ENCODE measurements around the gene DTWD1. TPM values are rescaled to one million over a fixed set of nuclear protein-coding genes. Genes with fewer than 3 reads are reported as not detected.
"Not testable (repeated sequence)": the region's sequence is repeated elsewhere in the genome, so short reads cannot be mapped to it uniquely, and the experiment has no call there.

DTWD1 gene
- total and polyA plus RNA-seq, 2 donors (not counting 3 experiments of a cell fraction or from before 2014, with no cell fraction given): 4.6 to 20.1 TPM

- Histone ChIP-seq H3K4me1 (ENCODE audit: control insufficient read depth, extremely low read depth, insufficient read depth, low read length) (no peaks in the 10 kb centered on the region), H3K79me2 (ENCODE audit: control insufficient read depth, insufficient read depth, low read length) (no peaks in the 10 kb centered on the region), H3K27ac (ENCODE audit: insufficient read depth, low read depth, low read length) (no peak overlapping the region), H3K36me3 (ENCODE audit: control insufficient read depth in 2 of 2, extremely low read depth in 1 of 2, insufficient read depth in 2 of 2, low read length in 2 of 2) (no peaks in the 10 kb centered on the region), H3K9me3 (replicated peaks; ENCODE audit: control insufficient read depth, insufficient read depth, low read length) (no peaks in the 10 kb centered on the region), H3K27me3 (ENCODE audit: control insufficient read depth in 2 of 2, insufficient read depth in 2 of 2, low read length in 2 of 2) (no peaks in the 10 kb centered on the region), H3K4me3 (replicated peaks in 1 of 3; ENCODE audit: insufficient read depth in 1 of 3, low read depth in 1 of 3, low read length in 3 of 3) (no peak overlapping the region), H3K4me2 (ENCODE audit: insufficient read depth, low read length) (no peak overlapping the region), H2AFZ (ENCODE audit: low read depth, low read length) (no peak overlapping the region), H3K9me1 (replicated peaks; ENCODE audit: control insufficient read depth, extremely low read depth, insufficient read depth, low read length) (no peaks in the 10 kb centered on the region), H4K20me1 (replicated peaks; ENCODE audit: control insufficient read depth, extremely low read depth, insufficient read depth, low read length) (no peaks in the 10 kb centered on the region), H3K9ac (replicated peaks; ENCODE audit: extremely low read depth, insufficient read depth, low read length) (no peak overlapping the region)
- DNase-seq (ENCODE audit: low read depth, low spot score): no peak
- FAIRE-seq: no peak
- intact Hi-C loops (cut with micrococcal nuclease) (no loop called here), dilution Hi-C loops (cut with MboI; ENCODE audit: extremely low pct_ligation_motif_present, low sequenced_read_pairs) (no loop called here)
- TF ChIP-seq GATA2 (IDR thresholded peaks at IDR 0.05; ENCODE audit: insufficient read depth, insufficient read length, low read depth, low read length) (no peak), MAX (IDR thresholded peaks at IDR 0.05; ENCODE audit: insufficient read depth, insufficient read length) (no peak), EZH2 (IDR thresholded peaks at IDR 0.05; ENCODE audit: borderline replicate concordance, low read depth, low read length, severe bottlenecking) (no peak), JUN (IDR thresholded peaks at IDR 0.05; ENCODE audit: borderline replicate concordance, insufficient read depth, insufficient read length, low read depth) (no peak), POLR2A (IDR thresholded peaks at IDR 0.05; ENCODE audit: low read depth, low read length) (no peak), MYC (IDR thresholded peaks at IDR 0.05; ENCODE audit: low read depth, low read length) (no peak), FOS (IDR thresholded peaks at IDR 0.05; ENCODE audit: borderline replicate concordance, insufficient read depth, low read length) (no peak), CTCF (IDR thresholded peaks at IDR 0.05; ENCODE audit: extremely low read depth in 1 of 2, insufficient read depth in 1 of 2, low read depth in 1 of 2, low read length in 2 of 2) (no peak)
- CTCF ChIA-PET: interaction anchor here (0.9 kb wide), 1 partner anchor 48 kb away, joined by 3 read pairs; no protein-coding TSS in a partner anchor
- no TSS peak for BruUV-seq (replicated peaks)
- POLR2A ChIA-PET: no interaction called here
Observed at GRCh38 chr15:49589030-49589429, 31.8 kb upstream of the DTWD1 start.

GRCh38 chr15:49592829-49593316, 28.0 kb upstream of the DTWD1 start:
- H3K9ac ChIP-seq (replicated peaks; ENCODE audit: extremely low read depth, insufficient read depth, low read length); FAIRE-seq; H3K4me3 ChIP-seq (replicated peaks in 1 of 3; ENCODE audit: insufficient read depth in 1 of 3, low read depth in 1 of 3, low read length in 3 of 3); CTCF ChIA-PET; H3K9me3 ChIP-seq (replicated peaks; ENCODE audit: control insufficient read depth, insufficient read depth, low read length); H3K36me3 ChIP-seq (ENCODE audit: control insufficient read depth in 2 of 2, extremely low read depth in 1 of 2, insufficient read depth in 2 of 2, low read length in 2 of 2); H3K79me2 ChIP-seq (ENCODE audit: control insufficient read depth, insufficient read depth, low read length); dilution Hi-C loops (cut with MboI; ENCODE audit: extremely low pct_ligation_motif_present, low sequenced_read_pairs); BruUV-seq (replicated peaks); H3K27me3 ChIP-seq (ENCODE audit: control insufficient read depth in 2 of 2, insufficient read depth in 2 of 2, low read length in 2 of 2); H3K4me1 ChIP-seq (ENCODE audit: control insufficient read depth, extremely low read depth, insufficient read depth, low read length); intact Hi-C loops (cut with micrococcal nuclease); DNase-seq (ENCODE audit: low read depth, low spot score); H4K20me1 ChIP-seq (replicated peaks; ENCODE audit: control insufficient read depth, extremely low read depth, insufficient read depth, low read length); H2AFZ ChIP-seq (ENCODE audit: low read depth, low read length); H3K9me1 ChIP-seq (replicated peaks; ENCODE audit: control insufficient read depth, extremely low read depth, insufficient read depth, low read length); H3K4me2 ChIP-seq (ENCODE audit: insufficient read depth, low read length); POLR2A ChIA-PET; H3K27ac ChIP-seq (ENCODE audit: insufficient read depth, low read depth, low read length): not testable (repeated sequence)

All from endothelial cell of umbilical vein (primary cell).